SK-N-SH (cell line): ENCODE measurements around the gene METTL27. TPM values are rescaled to one million over a fixed set of nuclear protein-coding genes. Genes with fewer than 3 reads are reported as not detected.

ENCODE experiments used
- CTCF ChIA-PET: fragments of 300-600, 350-600 bp; formaldehyde crosslinking; extraction: SDS; loops from one replicate; lab custom pipeline; 2021; lab: Yijun Ruan, JAX
- POLR2A ChIA-PET: fragments of 350-600 bp; sonication (Branson Sonifier 250); formaldehyde crosslinking; extraction: SDS; loops from one replicate; lab custom pipeline; 2020; ENCODE audit warnings: antibody characterized with exemption, inconsistent platforms; lab: Yijun Ruan, JAX
- DNase-seq: peaks from one replicate; pipeline ENCODE4 v3.0.0; 2012
- H2AFZ ChIP-seq: fragments of 200-600 bp; sonication (generic); 2 replicates; pipeline ENCODE4 v1.8.1; 2016; ENCODE audit warnings: antibody characterized with exemption, mild to moderate bottlenecking, low read depth
- H3F3A ChIP-seq: fragments of 200-600 bp; sonication (generic); replicated peaks from 2 replicates; pipeline ENCODE3; 2016; ENCODE audit warnings: antibody characterized with exemption, mild to moderate bottlenecking; ENCODE audit not compliant: insufficient read depth
- H3K27ac ChIP-seq, 2 experiments: fragments of 200-500 bp in 1 of 2; fragments of 200-600 bp in 1 of 2; sonication (Bioruptor generic) in 1 of 2; sonication (generic), shearing (Covaris generic) in 1 of 2; 2 replicates each; pipeline versions ENCODE4 v1.5.1 to v1.6.1; 2014 to 2016; ENCODE audit warnings: low read depth in 2 of 2, inconsistent platforms in 1 of 2, low read length in 1 of 2, mild to moderate bottlenecking in 1 of 2, mixed read lengths in 1 of 2
- H3K27me3 ChIP-seq: fragments of 200-600 bp; sonication (generic), shearing (Covaris generic); 2 replicates; pipeline ENCODE4 v1.6.1; 2016; ENCODE audit warnings: mixed run types; ENCODE audit not compliant: insufficient read depth
- H3K36me3 ChIP-seq, 2 experiments: fragments of 200-500 bp in 1 of 2; fragments of 200-600 bp in 1 of 2; sonication (Bioruptor generic) in 1 of 2; sonication (generic) in 1 of 2; replicated peaks in 1 of 2; 2 replicates each; pipeline versions ENCODE3 to v1.5.1; 2014 to 2016; ENCODE audit warnings: low read length in 1 of 2, mild to moderate bottlenecking in 1 of 2; ENCODE audit not compliant: insufficient read depth in 2 of 2, control insufficient read depth in 1 of 2
- H3K4me1 ChIP-seq, 2 experiments: fragments of 200-500 bp in 1 of 2; fragments of 200-600 bp in 1 of 2; sonication (Bioruptor generic) in 1 of 2; sonication (generic), shearing (Covaris generic) in 1 of 2; 2 replicates each; pipeline versions ENCODE4 v1.5.1 to v1.6.1; 2014 to 2016; ENCODE audit warnings: low read depth in 1 of 2, low read length in 1 of 2, mixed run types in 1 of 2; ENCODE audit not compliant: insufficient read depth in 2 of 2, control insufficient read depth in 1 of 2
- H3K4me2 ChIP-seq: fragments of 200-600 bp; sonication (generic), shearing (Covaris generic); 2 replicates; pipeline ENCODE4 v1.6.1; 2017; ENCODE audit warnings: mixed run types
- H3K4me3 ChIP-seq, 2 experiments: fragments of 200-500 bp in 1 of 2; fragments of 200-600 bp in 1 of 2; sonication (Bioruptor generic) in 1 of 2; sonication (generic), shearing (Covaris generic) in 1 of 2; 2 replicates each; pipeline versions ENCODE4 v1.5.1 to v1.8.1; 2014 to 2016; ENCODE audit warnings: low read depth in 2 of 2, inconsistent platforms in 1 of 2, low read length in 1 of 2, mild to moderate bottlenecking in 1 of 2, mixed read lengths in 1 of 2, moderate library complexity in 1 of 2
- H3K79me2 ChIP-seq: fragments of 200-600 bp; sonication (generic); 2 replicates; pipeline ENCODE4 v1.8.1; 2017; ENCODE audit warnings: mild to moderate bottlenecking; ENCODE audit not compliant: insufficient read depth
- H3K9ac ChIP-seq: fragments of 200-600 bp; sonication (generic); 2 replicates; pipeline ENCODE4 v1.6.1; 2017; ENCODE audit warnings: mixed run types
- H3K9me2 ChIP-seq: fragments of 200-600 bp; sonication (generic); 2 replicates; pipeline ENCODE4 v1.6.1; 2017; ENCODE audit warnings: mixed run types
- H3K9me3 ChIP-seq: fragments of 200-600 bp; sonication (generic); 2 replicates; pipeline ENCODE4 v1.6.1; 2017; ENCODE audit warnings: mixed run types, mild to moderate bottlenecking, moderate library complexity
- H4K20me1 ChIP-seq: fragments of 200-600 bp; sonication (generic); 2 replicates; pipeline ENCODE4 v1.6.1; 2017; ENCODE audit warnings: mild to moderate bottlenecking, mixed run types; ENCODE audit not compliant: insufficient read depth
- CHD2 ChIP-seq: fragments of 150-350 bp; IDR thresholded peaks from 2 replicates; pipeline ENCODE4 v1.6.1; 2018; ENCODE audit warnings: low read length; ENCODE audit not compliant: partially characterized antibody
- ELF1 ChIP-seq: IDR thresholded peaks from 2 replicates; pipeline ENCODE4 v1.4.0; 2012
- EP300 ChIP-seq, 2 experiments: IDR thresholded peaks; 2 replicates each; pipeline versions ENCODE4 v1.4.0 to v1.6.1; 2012; ENCODE audit warnings: borderline replicate concordance in 1 of 2, low read depth in 1 of 2, low read length in 1 of 2
- FOSL2 ChIP-seq: IDR thresholded peaks from 2 replicates; pipeline ENCODE4 v1.4.0; 2012; ENCODE audit warnings: low read depth, mild to moderate bottlenecking, moderate library complexity, borderline replicate concordance
- FOXJ3 ChIP-seq: sonication (generic); formaldehyde crosslinking; IDR thresholded peaks from 2 replicates; pipeline ENCODE4 v1.5.1; 2020; ENCODE audit warnings: mild to moderate bottlenecking, missing genetic modification reagents
- GABPA ChIP-seq: IDR thresholded peaks from 2 replicates; pipeline ENCODE4 v1.4.0; 2012; ENCODE audit warnings: low read depth, mild to moderate bottlenecking
- GATA2 ChIP-seq: sonication (generic); formaldehyde crosslinking; IDR thresholded peaks from 2 replicates; pipeline ENCODE4 v1.5.0; 2020; ENCODE audit warnings: mild to moderate bottlenecking, missing genetic modification reagents
- JUND ChIP-seq: IDR thresholded peaks from 2 replicates; pipeline ENCODE4 v1.4.0; 2012
- MEF2A ChIP-seq: IDR thresholded peaks from 2 replicates; pipeline ENCODE4 v1.4.0; 2012; ENCODE audit warnings: low read depth, borderline replicate concordance
- MXI1 ChIP-seq: IDR thresholded peaks from 2 replicates; pipeline ENCODE4 v1.6.1; 2012; ENCODE audit warnings: mild to moderate bottlenecking, low read depth, low read length, improper control_type of control experiment
- NFIC ChIP-seq: IDR thresholded peaks from 2 replicates; pipeline ENCODE4 v1.4.0; 2012; ENCODE audit warnings: borderline replicate concordance
- NRF1 ChIP-seq: IDR thresholded peaks from 2 replicates; pipeline ENCODE4 v1.6.1; 2012; ENCODE audit warnings: low read depth, mild to moderate bottlenecking, low read length
- RAD21 ChIP-seq: IDR thresholded peaks from 2 replicates; pipeline ENCODE4 v1.6.1; 2012; ENCODE audit warnings: mild to moderate bottlenecking, low read length
- RCOR1 ChIP-seq: fragments of 150-350 bp; IDR thresholded peaks from 2 replicates; pipeline ENCODE4 v1.6.1; 2017; ENCODE audit warnings: antibody characterized with exemption, low read length
- SIN3A ChIP-seq: IDR thresholded peaks from 2 replicates; pipeline ENCODE4 v1.6.1; 2012; ENCODE audit warnings: low read depth, mild to moderate bottlenecking, low read length, moderate library complexity, borderline replicate concordance
- SMC3 ChIP-seq: IDR thresholded peaks from 2 replicates; pipeline ENCODE4 v1.6.1; 2012; ENCODE audit warnings: low read depth, low read length, improper control_type of control experiment
- WGBS: methylation state at CpG from one replicate; pipeline ENCODE4 v1.1.6; 2017; ENCODE audit warnings: low lambda C conversion rate; 5-methylcytosine and 5-hydroxymethylcytosine counted together
- polyA plus RNA-seq, 3 experiments: library from polyadenylated mRNA; depleted of rRNA; stranded (reverse); fragments of >200 nt; gene quantifications; 2 replicates each; pipeline ENCODE4 v1.2.3, GENCODE V29; 2012
- TF ChIP-seq, protein P1 (sequence below): IDR thresholded peaks from 2 replicates; pipeline ENCODE4 v1.4.0; 2012; ENCODE audit warnings: low read depth
- TF ChIP-seq, protein P2 (sequence below): IDR thresholded peaks from 2 replicates; pipeline ENCODE4 v1.4.0; 2012; ENCODE audit warnings: low read depth, borderline replicate concordance
- TF ChIP-seq, protein P3 (sequence below): fragments of 150-350 bp; IDR thresholded peaks from 2 replicates; pipeline ENCODE4 v1.6.1; 2016; ENCODE audit warnings: mild to moderate bottlenecking, low read depth, low read length
- TF ChIP-seq, protein P4 (sequence below): IDR thresholded peaks from 2 replicates; pipeline ENCODE4; 2012

The METTL27 gene
- polyA plus RNA-seq, 1 of the 3 experiments (the other 2 are of a cell fraction) = 3.1 TPM

DNA sequence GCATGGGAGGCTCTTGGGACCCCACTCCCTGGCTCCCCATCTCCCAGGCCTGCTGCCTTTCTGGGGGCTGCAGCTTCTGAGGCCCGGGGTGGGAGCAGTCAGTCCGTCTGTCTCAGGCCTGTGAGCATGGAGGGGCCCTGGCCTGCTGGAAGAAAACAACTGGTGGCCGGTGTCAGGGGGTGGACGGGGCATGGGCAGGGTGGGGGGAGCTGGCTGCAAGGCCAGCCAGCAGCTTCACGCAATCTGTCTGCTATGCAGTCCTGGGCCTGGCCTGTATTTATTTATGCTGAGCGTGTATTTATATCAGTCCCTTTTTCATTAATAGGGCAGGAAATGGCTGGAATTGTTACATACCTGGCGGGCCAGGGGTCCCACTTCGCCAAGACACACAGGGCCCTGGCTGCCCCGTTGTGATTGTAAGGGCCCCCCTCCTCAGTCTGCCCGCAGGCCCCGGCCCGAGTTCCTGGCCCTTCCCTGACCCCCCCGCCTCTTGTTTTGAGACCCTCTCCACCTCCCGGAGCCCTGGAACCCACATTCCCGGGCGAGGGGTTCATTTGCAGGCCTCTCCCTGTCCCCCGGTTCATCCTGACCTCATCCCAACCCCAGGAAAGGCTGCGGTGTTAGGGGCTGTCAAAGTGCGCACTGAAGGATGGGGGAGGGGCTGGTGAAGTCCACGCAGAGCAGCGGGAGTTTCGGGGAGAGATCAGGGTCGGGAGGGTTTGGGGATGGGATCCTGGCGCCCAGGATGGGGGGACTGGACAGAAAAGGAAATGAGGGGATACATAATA, 26.9 kb upstream of the METTL27 start:
- no peaks in the 10 kb centered on the region for H3F3A ChIP-seq
- H3K9me2 ChIP-seq = no peaks in the 10 kb centered on the region
- H4K20me1 ChIP-seq = no peaks in the 10 kb centered on the region
- CTCF ChIA-PET = interaction anchor here (0.8 to 5.4 kb wide), 7 partner anchors 152 to 532 kb away, joined by 3 to 57 read pairs (median 4); partner anchors contain the start of genes EIF4H and ELN
- no peaks in the 10 kb centered on the region for H3K9me3 ChIP-seq
- POLR2A ChIA-PET = interaction anchor here (0.6 to 1.5 kb wide), 2 partner anchors 130 to 158 kb away, joined by 3 read pairs; no protein-coding TSS in a partner anchor
- H3K27ac ChIP-seq = peak overlapping the region in 1 of 2 experiments; percentile 18; a peak in 1 of 4 replicates
- H3K27me3 ChIP-seq = no peaks in the 10 kb centered on the region
- H3K9ac ChIP-seq = no peak overlapping the region
- no peak overlapping the region for H2AFZ ChIP-seq
- TF ChIP-seq MEF2A = no peak
- TF ChIP-seq, protein P1, sequence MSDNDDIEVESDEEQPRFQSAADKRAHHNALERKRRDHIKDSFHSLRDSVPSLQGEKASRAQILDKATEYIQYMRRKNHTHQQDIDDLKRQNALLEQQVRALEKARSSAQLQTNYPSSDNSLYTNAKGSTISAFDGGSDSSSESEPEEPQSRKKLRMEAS = no peak
- no peak for TF ChIP-seq SMC3
- TF ChIP-seq ELF1 = no peak
- TF ChIP-seq EP300 (IDR thresholded peaks at IDR 0.05; ENCODE audit: borderline replicate concordance in 1 of 2, low read depth in 1 of 2, low read length in 1 of 2) = no peak
- no peak for TF ChIP-seq FOSL2
- TF ChIP-seq MXI1 = no peak
- TF ChIP-seq JUND = no peak
- no peak for TF ChIP-seq SIN3A
- no peak for TF ChIP-seq GATA2 (CRISPR knock-in tag)
- TF ChIP-seq, protein P2, sequence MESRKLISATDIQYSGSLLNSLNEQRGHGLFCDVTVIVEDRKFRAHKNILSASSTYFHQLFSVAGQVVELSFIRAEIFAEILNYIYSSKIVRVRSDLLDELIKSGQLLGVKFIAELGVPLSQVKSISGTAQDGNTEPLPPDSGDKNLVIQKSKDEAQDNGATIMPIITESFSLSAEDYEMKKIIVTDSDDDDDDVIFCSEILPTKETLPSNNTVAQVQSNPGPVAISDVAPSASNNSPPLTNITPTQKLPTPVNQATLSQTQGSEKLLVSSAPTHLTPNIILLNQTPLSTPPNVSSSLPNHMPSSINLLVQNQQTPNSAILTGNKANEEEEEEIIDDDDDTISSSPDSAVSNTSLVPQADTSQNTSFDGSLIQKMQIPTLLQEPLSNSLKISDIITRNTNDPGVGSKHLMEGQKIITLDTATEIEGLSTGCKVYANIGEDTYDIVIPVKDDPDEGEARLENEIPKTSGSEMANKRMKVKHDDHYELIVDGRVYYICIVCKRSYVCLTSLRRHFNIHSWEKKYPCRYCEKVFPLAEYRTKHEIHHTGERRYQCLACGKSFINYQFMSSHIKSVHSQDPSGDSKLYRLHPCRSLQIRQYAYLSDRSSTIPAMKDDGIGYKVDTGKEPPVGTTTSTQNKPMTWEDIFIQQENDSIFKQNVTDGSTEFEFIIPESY = no peak
- TF ChIP-seq FOXJ3 (CRISPR knock-in tag) = no peak
- TF ChIP-seq, protein P3, sequence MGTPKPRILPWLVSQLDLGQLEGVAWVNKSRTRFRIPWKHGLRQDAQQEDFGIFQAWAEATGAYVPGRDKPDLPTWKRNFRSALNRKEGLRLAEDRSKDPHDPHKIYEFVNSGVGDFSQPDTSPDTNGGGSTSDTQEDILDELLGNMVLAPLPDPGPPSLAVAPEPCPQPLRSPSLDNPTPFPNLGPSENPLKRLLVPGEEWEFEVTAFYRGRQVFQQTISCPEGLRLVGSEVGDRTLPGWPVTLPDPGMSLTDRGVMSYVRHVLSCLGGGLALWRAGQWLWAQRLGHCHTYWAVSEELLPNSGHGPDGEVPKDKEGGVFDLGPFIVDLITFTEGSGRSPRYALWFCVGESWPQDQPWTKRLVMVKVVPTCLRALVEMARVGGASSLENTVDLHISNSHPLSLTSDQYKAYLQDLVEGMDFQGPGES = no peak
- no peaks in the 10 kb centered on the region for H3K36me3 ChIP-seq
- H3K79me2 ChIP-seq = no peaks in the 10 kb centered on the region
- peak; percentile 49 for DNase-seq
- peaks cover 0 to 50% of the 10 kb centered on the region in 2 experiments; a peak in 1 of 4 replicates for H3K4me1 ChIP-seq
- 83% methylated on average over 22 of the region's 24 CpGs for WGBS
- no peak overlapping the region for H3K4me3 ChIP-seq
- no peak overlapping the region for H3K4me2 ChIP-seq

DNA sequence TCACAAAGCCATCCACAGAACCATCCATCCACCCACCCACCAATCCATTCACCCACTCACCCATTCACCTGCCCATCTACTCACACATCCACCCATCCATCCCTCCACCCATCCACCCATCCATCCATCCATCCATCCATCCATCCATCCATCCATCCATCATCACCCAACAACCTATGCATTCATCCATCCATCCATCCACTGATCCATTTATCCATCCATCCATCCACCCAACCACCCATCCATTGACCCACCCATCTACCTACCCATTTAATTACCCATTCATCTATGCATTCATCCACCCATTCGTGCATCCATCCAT, 24.1 kb upstream of the METTL27 start:
- H3K27me3 ChIP-seq = no peaks in the 10 kb centered on the region
- 87% methylated on average over 1 of the region's 1 CpG for WGBS
- H3F3A ChIP-seq = no peaks in the 10 kb centered on the region
- no peak for DNase-seq
- H3K79me2 ChIP-seq = no peaks in the 10 kb centered on the region
- H4K20me1 ChIP-seq = no peaks in the 10 kb centered on the region
- no peak overlapping the region for H3K9ac ChIP-seq
- H3K36me3 ChIP-seq = no peaks in the 10 kb centered on the region
- POLR2A ChIA-PET = no interaction called here
- H3K4me3 ChIP-seq = no peak overlapping the region
- no peaks in the 10 kb centered on the region for H3K9me2 ChIP-seq
- no peaks in the 10 kb centered on the region for H3K9me3 ChIP-seq
- H3K4me2 ChIP-seq = no peak overlapping the region
- peak overlapping the region in 1 of 2 experiments; percentile 91; a peak in 2 of 4 replicates for H3K27ac ChIP-seq
- CTCF ChIA-PET = interaction anchor here (0.8 to 4.5 kb wide), 11 partner anchors 11 to 317 kb away, joined by 3 to 33 read pairs (median 4); partner anchors contain the start of genes EIF4H and LIMK1
- no peak overlapping the region for H2AFZ ChIP-seq
- H3K4me1 ChIP-seq = peaks cover 0 to 40% of the 10 kb centered on the region in 2 experiments; a peak in 1 of 4 replicates
- TF ChIP-seq, protein P2 = no peak
- TF ChIP-seq, protein P4, sequence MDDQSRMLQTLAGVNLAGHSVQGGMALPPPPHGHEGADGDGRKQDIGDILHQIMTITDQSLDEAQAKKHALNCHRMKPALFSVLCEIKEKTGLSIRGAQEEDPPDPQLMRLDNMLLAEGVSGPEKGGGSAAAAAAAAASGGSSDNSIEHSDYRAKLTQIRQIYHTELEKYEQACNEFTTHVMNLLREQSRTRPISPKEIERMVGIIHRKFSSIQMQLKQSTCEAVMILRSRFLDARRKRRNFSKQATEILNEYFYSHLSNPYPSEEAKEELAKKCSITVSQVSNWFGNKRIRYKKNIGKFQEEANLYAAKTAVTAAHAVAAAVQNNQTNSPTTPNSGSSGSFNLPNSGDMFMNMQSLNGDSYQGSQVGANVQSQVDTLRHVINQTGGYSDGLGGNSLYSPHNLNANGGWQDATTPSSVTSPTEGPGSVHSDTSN = no peak
- TF ChIP-seq NRF1 (no peak), CHD2 (no peak), RCOR1 (no peak), SIN3A (no peak), MXI1 (no peak), NFIC (no peak), EP300 (IDR thresholded peaks at IDR 0.05; ENCODE audit: borderline replicate concordance in 1 of 2, low read depth in 1 of 2, low read length in 1 of 2) (no peak), GABPA (no peak), RAD21 (no peak)
